GM18951 (cell line): ENCODE results near the gene SVOP.
"Not testable (repeated sequence)": the region's sequence is repeated elsewhere in the genome, so short reads cannot be mapped to it uniquely, and the experiment has no call there.

ENCODE experiments used
- POLR2A ChIP-seq: IDR thresholded peaks from 4 replicates; pipeline ENCODE4 v1.6.1; 2011; ENCODE audit warnings: mild to moderate bottlenecking; ENCODE audit not compliant: insufficient read length, insufficient read depth; ENCODE audit errors: extremely low read depth
- in situ Hi-C: fragments of 300-500 bp; cut with MboI; formaldehyde crosslinking; loops from one replicate; pipeline ENCODE4 v1.12.0; 2022; ENCODE audit warnings: low sequenced_read_pairs, mixed read lengths, inconsistent platforms; ENCODE audit not compliant: unreplicated experiment

Gene SVOP

GRCh38 chr12:109016016-109016415 lies 4.9 kb downstream of the SVOP start:
- in situ Hi-C loops = no loop called here
- no peak for TF ChIP-seq POLR2A

GRCh38 chr12:109014984-109015765 lies 5.7 kb downstream of the SVOP start:
- no peak for TF ChIP-seq POLR2A

GRCh38 chr12:109010259-109010658 lies 10.6 kb downstream of the SVOP start:
- in situ Hi-C loops = no loop called here
- TF ChIP-seq POLR2A = no peak

More at GRCh38 chr12:109014984-109015765, 5.7 kb downstream of the SVOP start:
- in situ Hi-C loops = no loop called here

- TF ChIP-seq POLR2A = no peak
- in situ Hi-C loops = no loop called here
Observed at GRCh38 chr12:109009766-109010165, 11.1 kb downstream of the SVOP start.

GRCh38 chr12:109004017-109004416 lies 16.9 kb downstream of the SVOP start:
- TF ChIP-seq POLR2A = no peak
- in situ Hi-C loops = no loop called here

- in situ Hi-C loops = no loop called here
- no peak for TF ChIP-seq POLR2A
Observed at GRCh38 chr12:108996320-108996719, 24.5 kb downstream of the SVOP start.

- TF ChIP-seq POLR2A = no peak
- in situ Hi-C loops = no loop called here
Observed at GRCh38 chr12:108995370-108995992, 25.4 kb downstream of the SVOP start.

GRCh38 chr12:108990103-108990502 lies 30.8 kb downstream of the SVOP start:
- in situ Hi-C loops = not testable (repeated sequence)

- in situ Hi-C loops = no loop called here
- TF ChIP-seq POLR2A = no peak
Observed at GRCh38 chr12:108989376-108989775, 31.5 kb downstream of the SVOP start.

GRCh38 chr12:108985750-108986149 lies 35.1 kb downstream of the SVOP start:
- TF ChIP-seq POLR2A = no peak
- in situ Hi-C loops = no loop called here

GRCh38 chr12:108983227-108983626 lies 37.6 kb downstream of the SVOP start:
- in situ Hi-C loops = no loop called here
- TF ChIP-seq POLR2A = no peak

GRCh38 chr12:108982621-108983219 lies 38.1 kb downstream of the SVOP start:
- in situ Hi-C loops = no loop called here
- TF ChIP-seq POLR2A = no peak

GRCh38 chr12:108981835-108982234 lies 39.0 kb downstream of the SVOP start:
- TF ChIP-seq POLR2A = no peak
- in situ Hi-C loops = no loop called here
